Mucosa of stomach (tissue), 1 donor: ENCODE results near the gene RAB28.

Experiments used
- H3K27me3 ChIP-seq: one replicate; pipeline ENCODE4 v1.7.0; 2013; ENCODE audit warnings: mild to moderate bottlenecking, low read length; ENCODE audit not compliant: control insufficient read depth, insufficient read depth
- H3K36me3 ChIP-seq: one replicate; pipeline ENCODE4 v1.7.0; 2013; ENCODE audit warnings: low read length; ENCODE audit not compliant: control insufficient read depth, insufficient read depth
- H3K4me1 ChIP-seq: one replicate; pipeline ENCODE4 v1.7.0; 2013; ENCODE audit warnings: mild to moderate bottlenecking, low read length; ENCODE audit not compliant: control insufficient read depth, insufficient read depth
- H3K4me3 ChIP-seq: one replicate; pipeline ENCODE4 v1.7.0; 2013; ENCODE audit warnings: low read length
- H3K9ac ChIP-seq: one replicate; pipeline ENCODE4 v1.7.0; 2013; ENCODE audit warnings: mild to moderate bottlenecking, low read length, moderate library complexity
- H3K9me3 ChIP-seq: one replicate; pipeline ENCODE4 v1.7.0; 2013; ENCODE audit warnings: mild to moderate bottlenecking, low read length, moderate library complexity; ENCODE audit not compliant: control insufficient read depth
- donor health status: Pancreatic carcinoma.

The RAB28 gene

GRCh38 chr4:13349096-13349495 lies 135.0 kb downstream of the RAB28 start:
- no peaks in the 10 kb centered on the region for H3K27me3 ChIP-seq
- no peaks in the 10 kb centered on the region for H3K36me3 ChIP-seq
- no peak overlapping the region for H3K4me3 ChIP-seq
- H3K4me1 ChIP-seq = no peaks in the 10 kb centered on the region
- H3K9me3 ChIP-seq = no peaks in the 10 kb centered on the region
- H3K9ac ChIP-seq = no peak overlapping the region

DNA sequence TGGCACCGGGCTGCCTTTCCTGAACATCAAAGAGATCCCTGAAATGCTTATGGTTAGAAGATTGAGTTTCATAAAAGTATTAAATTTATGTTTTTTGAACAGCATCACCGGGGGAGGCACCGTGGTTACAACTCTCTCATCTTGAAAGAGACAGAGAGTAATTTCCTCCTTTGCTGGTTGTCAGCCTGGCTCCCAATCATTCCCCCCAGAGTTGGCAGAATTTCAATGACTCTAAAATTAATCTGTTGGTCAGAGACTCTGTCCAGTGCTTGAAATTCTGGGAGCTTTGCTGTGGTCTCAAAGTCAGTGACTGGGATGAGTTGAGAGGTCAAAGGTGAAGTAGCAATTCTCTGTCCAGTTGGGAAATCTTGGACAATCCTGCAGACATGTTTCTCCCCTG lies 135.9 kb downstream of the RAB28 start:
- H3K27me3 ChIP-seq = no peaks in the 10 kb centered on the region
- H3K9me3 ChIP-seq = no peaks in the 10 kb centered on the region
- H3K4me1 ChIP-seq = no peaks in the 10 kb centered on the region
- H3K9ac ChIP-seq = no peak overlapping the region
- H3K36me3 ChIP-seq = no peaks in the 10 kb centered on the region
- no peak overlapping the region for H3K4me3 ChIP-seq

GRCh38 chr4:13347517-13348125 lies 136.5 kb downstream of the RAB28 start:
- Histone ChIP-seq H3K9ac (no peak overlapping the region), H3K27me3 (no peaks in the 10 kb centered on the region), H3K4me1 (no peaks in the 10 kb centered on the region), H3K36me3 (no peaks in the 10 kb centered on the region), H3K4me3 (no peak overlapping the region), H3K9me3 (no peaks in the 10 kb centered on the region)

DNA sequence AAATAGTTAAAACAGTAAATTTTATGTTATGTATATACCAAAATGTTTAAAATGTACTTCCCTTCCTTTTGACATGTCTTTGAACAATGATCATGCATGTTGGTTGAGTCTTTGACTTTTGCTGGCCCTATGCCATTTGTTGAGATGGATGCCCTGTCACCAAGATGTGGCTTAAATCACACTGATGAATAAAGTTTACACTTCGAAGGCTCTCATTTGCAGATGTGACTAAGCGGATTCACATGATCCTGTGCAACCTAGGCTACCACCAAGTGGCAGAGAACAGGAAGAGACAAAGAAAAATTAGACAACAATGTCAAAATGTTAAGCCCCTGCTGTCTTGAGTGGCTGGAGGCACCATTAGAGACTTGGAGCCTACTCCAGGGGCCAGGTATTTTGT lies 139.9 kb downstream of the RAB28 start:
- Histone ChIP-seq H3K9ac (no peak overlapping the region), H3K27me3 (no peaks in the 10 kb centered on the region), H3K4me3 (no peak overlapping the region), H3K36me3 (no peaks in the 10 kb centered on the region), H3K4me1 (no peaks in the 10 kb centered on the region), H3K9me3 (no peaks in the 10 kb centered on the region)

GRCh38 chr4:13340672-13341071 lies 143.5 kb downstream of the RAB28 start:
- Histone ChIP-seq H3K4me1 (no peaks in the 10 kb centered on the region), H3K36me3 (no peaks in the 10 kb centered on the region), H3K9ac (no peak overlapping the region), H3K9me3 (no peaks in the 10 kb centered on the region), H3K4me3 (no peak overlapping the region), H3K27me3 (no peaks in the 10 kb centered on the region)

DNA sequence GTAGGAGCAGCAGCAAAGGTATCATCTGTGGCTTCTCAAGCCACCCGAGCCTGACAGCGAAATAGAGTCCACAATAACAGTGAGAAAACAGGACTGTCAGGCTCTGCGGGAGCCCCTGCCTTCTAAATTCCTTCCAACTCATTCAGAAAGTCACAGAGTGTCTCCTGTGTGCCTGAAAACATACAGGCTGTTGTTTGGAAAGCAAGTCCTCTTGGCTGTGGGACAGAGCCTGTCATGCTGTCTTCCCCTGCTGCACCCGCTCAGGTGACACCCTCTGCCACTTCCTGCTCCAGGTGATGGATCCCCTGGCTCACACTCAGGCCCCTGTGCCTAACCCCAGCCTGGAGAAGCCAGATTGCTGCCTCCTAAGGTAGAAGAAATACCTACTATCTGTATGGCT lies 152.3 kb downstream of the RAB28 start:
- Histone ChIP-seq H3K9ac (no peak overlapping the region), H3K36me3 (no peaks in the 10 kb centered on the region), H3K4me1 (no peaks in the 10 kb centered on the region), H3K9me3 (no peaks in the 10 kb centered on the region), H3K27me3 (no peaks in the 10 kb centered on the region), H3K4me3 (no peak overlapping the region)

- no peak overlapping the region for H3K9ac ChIP-seq
- no peak overlapping the region for H3K4me3 ChIP-seq
- no peaks in the 10 kb centered on the region for H3K4me1 ChIP-seq
- no peaks in the 10 kb centered on the region for H3K9me3 ChIP-seq
- no peaks in the 10 kb centered on the region for H3K36me3 ChIP-seq
- H3K27me3 ChIP-seq = no peaks in the 10 kb centered on the region
These were observed 154.2 kb downstream of the RAB28 start for GRCh38 chr4:13329963-13330362.

- no peaks in the 10 kb centered on the region for H3K27me3 ChIP-seq
- H3K9ac ChIP-seq = no peak overlapping the region
- no peaks in the 10 kb centered on the region for H3K36me3 ChIP-seq
- no peaks in the 10 kb centered on the region for H3K4me1 ChIP-seq
- H3K4me3 ChIP-seq = no peak overlapping the region
- no peaks in the 10 kb centered on the region for H3K9me3 ChIP-seq
These were observed 154.7 kb downstream of the RAB28 start for GRCh38 chr4:13329340-13329850.

DNA sequence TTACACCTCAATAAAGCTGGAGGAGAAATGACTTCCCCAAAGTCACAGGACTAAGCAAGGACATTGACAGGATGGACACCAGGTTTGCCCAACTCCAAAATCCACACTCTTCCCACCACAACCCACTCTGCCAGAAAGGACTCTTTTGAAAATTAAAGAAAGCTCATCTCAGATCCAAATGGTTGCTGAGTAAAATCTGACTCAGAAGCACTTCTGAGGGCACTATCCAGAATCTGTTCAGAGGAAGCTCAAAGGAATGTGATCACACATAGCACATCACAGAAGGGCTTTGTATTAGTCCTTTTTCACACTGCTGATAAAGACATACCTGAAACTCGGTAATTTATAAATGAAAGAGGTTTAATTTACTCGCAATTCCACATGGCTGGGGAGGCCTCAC lies 155.5 kb downstream of the RAB28 start:
- H3K9ac ChIP-seq = no peak overlapping the region
- no peaks in the 10 kb centered on the region for H3K9me3 ChIP-seq
- no peaks in the 10 kb centered on the region for H3K27me3 ChIP-seq
- no peak overlapping the region for H3K4me3 ChIP-seq
- no peaks in the 10 kb centered on the region for H3K36me3 ChIP-seq
- no peaks in the 10 kb centered on the region for H3K4me1 ChIP-seq

DNA sequence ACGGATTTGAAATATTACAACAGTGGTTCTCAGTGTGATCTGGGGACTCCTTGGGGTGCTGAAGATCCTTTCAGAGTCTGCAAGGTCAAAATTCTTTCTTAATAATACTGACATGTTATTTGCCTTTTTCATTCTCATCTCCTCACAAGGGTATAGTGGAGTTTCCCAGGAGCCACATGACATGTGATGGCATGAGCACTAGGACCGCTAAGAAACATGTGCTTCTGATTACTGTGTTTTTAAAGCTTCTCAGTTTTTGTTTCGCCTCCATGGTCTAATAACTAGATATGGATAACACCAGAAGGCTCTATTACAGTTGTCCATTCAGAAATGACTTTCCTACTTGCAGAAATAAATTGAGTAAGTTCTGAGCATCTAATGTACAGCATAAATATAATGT lies 156.1 kb downstream of the RAB28 start:
- H3K9me3 ChIP-seq = no peaks in the 10 kb centered on the region
- H3K4me1 ChIP-seq = no peaks in the 10 kb centered on the region
- H3K27me3 ChIP-seq = no peaks in the 10 kb centered on the region
- no peak overlapping the region for H3K9ac ChIP-seq
- H3K4me3 ChIP-seq = no peak overlapping the region
- H3K36me3 ChIP-seq = no peaks in the 10 kb centered on the region

- Histone ChIP-seq H3K4me1 (no peaks in the 10 kb centered on the region), H3K36me3 (no peaks in the 10 kb centered on the region), H3K27me3 (no peaks in the 10 kb centered on the region), H3K9me3 (no peaks in the 10 kb centered on the region), H3K9ac (no peak overlapping the region), H3K4me3 (no peak overlapping the region)
These were observed 158.4 kb downstream of the RAB28 start for GRCh38 chr4:13325744-13326143.

DNA sequence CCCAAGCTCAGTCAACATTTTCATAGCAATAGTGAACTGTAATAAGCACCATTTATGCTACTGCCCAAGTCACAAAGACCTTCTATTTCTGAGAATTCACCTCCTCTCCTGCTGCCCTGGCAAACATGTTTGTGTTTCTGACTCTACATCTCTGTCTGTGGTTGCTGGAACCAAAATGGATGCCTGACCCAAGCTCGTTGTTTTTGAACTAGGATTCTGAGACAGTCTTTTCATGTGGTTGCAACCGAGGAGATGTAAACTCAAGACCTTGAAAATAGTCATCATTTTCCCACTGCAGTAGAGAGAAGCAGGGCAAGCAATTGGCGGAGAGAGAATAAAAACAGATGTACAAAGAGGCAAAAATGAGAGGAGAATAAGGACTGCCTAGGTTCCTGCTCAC lies 160.2 kb downstream of the RAB28 start:
- Histone ChIP-seq H3K36me3 (no peaks in the 10 kb centered on the region), H3K27me3 (no peaks in the 10 kb centered on the region)

DNA sequence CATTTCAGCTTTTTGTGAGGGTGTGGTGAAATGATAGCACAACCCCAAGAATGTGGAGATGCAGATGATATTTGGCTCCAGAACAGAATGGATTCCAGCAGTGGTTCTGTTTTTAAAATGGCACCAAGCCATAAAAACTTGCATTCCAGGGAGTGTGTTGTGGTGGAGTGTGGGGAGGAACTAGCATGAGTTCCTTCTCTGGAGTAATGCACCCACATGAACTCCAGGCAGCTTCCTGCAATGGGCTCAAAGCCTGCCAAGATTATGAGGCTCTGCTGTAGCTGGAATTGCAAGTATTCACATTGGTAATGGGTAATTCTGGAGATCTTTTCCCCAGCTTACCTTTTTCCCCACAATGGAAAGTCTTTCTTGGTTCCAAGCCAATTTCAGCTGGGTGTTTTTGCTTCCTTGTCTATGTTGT lies 161.4 kb downstream of the RAB28 start:
- Histone ChIP-seq H3K27me3 (no peaks in the 10 kb centered on the region), H3K4me1 (no peaks in the 10 kb centered on the region), H3K36me3 (no peaks in the 10 kb centered on the region), H3K9ac (no peak overlapping the region), H3K9me3 (no peaks in the 10 kb centered on the region), H3K4me3 (no peak overlapping the region)

More for the DNA sequence above, 160.2 kb downstream of the RAB28 start:
- H3K9ac ChIP-seq = no peak overlapping the region
- H3K4me3 ChIP-seq = no peak overlapping the region
- H3K9me3 ChIP-seq = no peaks in the 10 kb centered on the region
- no peaks in the 10 kb centered on the region for H3K4me1 ChIP-seq
